SH-SY5Y (cell line): ENCODE results near the gene NUP93.

Experiments
- GATA2 ChIP-seq: IDR thresholded peaks from 2 replicates; pipeline ENCODE4 v1.6.1; 2011; ENCODE audit warnings: mild to moderate bottlenecking, low read depth, low read length
- GATA3 ChIP-seq: IDR thresholded peaks from 2 replicates; pipeline ENCODE4 v1.6.1; 2011; ENCODE audit warnings: low read depth, mild to moderate bottlenecking, low read length, moderate library complexity

GRCh38 chr16:56817938-56818337, 88.0 kb downstream of the NUP93 start:
- TF ChIP-seq GATA2: no peak
- TF ChIP-seq GATA3: no peak
